ENCODE measurements around the gene RIPK3.
A peak's percentile ranks its signal among the peaks of the same experiment; 100 is the strongest.
"Not testable (repeated sequence)": the region's sequence is repeated elsewhere in the genome, so short reads cannot be mapped to it uniquely, and the experiment has no call there.

RIPK3 gene

DNA sequence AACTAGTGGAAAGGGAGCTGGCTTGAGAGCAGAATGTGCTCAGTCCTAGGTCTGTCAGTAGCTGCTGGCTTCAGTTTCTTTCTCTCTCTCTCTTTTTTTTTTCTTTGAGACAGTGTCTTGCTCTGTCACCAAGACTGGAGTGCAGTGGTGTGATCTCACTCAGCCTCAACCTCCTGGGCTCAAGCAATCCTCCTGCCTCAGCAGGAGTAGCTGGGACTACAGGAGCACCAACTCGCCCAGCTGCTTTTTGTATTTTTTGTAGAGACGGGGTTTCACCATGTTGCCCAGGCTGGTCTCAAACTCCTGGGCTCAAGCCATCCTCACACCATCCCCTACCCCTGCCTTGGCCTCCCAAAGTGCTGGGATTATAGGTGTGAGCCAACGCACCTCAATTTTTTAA lies 31.8 kb upstream of the RIPK3 start:
- DNase-seq; in situ Hi-C loops (cut with HindIII; ENCODE audit: low pct_ligation_motif_present, low pct_unique_long_range_greater_than_20kb, low sequenced_read_pairs): not testable (repeated sequence)

DNA sequence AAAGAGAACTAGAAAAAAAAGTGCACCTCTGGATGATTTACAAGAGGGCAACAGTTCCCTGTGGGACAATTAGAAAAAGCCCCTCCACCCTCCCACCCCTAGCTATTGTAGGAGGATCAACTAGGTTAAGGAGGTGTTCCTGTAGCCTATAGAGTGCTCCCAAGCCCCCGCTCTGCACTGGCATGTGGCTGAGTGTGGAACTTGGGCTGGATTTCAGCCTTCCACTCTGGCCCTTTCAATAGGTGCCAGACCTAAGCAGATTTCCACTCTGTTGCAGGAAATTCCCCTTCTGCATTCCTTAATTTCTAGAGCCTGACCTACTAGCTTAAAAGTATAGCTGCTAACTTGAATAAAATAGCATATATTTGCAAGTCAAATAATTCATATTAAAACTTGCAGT lies 31.0 kb upstream of the RIPK3 start:
- in situ Hi-C loops (cut with HindIII; ENCODE audit: low pct_ligation_motif_present, low pct_unique_long_range_greater_than_20kb, low sequenced_read_pairs): no loop called here
- DNase-seq: no peak

DNA sequence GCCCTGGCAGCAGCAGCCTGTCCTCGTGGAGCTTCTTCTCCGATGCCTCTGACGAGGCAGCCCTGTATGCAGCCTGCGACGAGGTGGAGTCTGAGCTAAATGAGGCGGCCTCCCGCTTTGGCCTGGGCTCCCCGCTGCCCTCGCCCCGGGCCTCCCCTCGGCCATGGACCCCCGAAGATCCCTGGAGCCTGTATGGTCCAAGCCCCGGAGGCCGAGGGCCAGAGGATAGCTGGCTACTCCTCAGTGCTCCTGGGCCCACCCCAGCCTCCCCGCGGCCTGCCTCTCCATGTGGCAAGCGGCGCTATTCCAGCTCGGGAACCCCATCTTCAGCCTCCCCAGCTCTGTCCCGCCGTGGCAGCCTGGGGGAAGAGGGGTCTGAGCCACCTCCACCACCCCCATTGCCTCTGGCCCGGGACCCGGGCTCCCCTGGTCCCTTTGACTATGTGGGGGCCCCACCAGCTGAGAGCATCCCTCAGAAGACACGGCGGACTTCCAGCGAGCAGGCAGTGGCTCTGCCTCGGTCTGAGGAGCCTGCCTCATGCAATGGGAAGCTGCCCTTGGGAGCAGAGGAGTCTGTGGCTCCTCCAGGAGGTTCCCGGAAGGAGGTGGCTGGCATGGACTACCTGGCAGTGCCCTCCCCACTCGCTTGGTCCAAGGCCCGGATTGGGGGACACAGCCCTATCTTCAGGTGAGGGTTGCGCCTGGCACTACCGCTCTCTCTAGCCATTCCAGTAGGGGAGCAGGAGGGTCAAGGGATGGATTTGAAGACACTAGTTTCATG lies 30.3 kb upstream of the RIPK3 start:
- DNase-seq: no peak

DNA sequence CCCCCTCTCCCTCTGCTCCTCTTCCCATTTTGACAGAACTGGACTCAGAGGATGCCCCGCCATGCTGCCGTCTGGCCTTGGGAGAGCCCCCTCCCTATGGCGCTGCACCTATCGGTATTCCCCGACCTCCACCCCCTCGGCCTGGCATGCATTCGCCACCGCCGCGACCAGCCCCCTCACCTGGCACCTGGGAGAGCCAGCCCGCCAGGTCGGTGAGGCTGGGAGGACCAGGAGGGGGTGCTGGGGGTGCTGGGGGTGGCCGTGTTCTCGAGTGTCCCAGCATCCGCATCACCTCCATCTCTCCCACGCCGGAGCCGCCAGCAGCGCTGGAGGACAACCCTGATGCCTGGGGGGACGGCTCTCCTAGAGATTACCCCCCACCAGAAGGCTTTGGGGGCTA lies 29.7 kb upstream of the RIPK3 start:
- DNase-seq: no peak
- in situ Hi-C loops (cut with HindIII; ENCODE audit: low pct_ligation_motif_present, low pct_unique_long_range_greater_than_20kb, low sequenced_read_pairs): no loop called here

More for the DNA sequence above, 30.3 kb upstream of the RIPK3 start:
- in situ Hi-C loops (cut with HindIII; ENCODE audit: low pct_ligation_motif_present, low pct_unique_long_range_greater_than_20kb, low sequenced_read_pairs): no loop called here

DNA sequence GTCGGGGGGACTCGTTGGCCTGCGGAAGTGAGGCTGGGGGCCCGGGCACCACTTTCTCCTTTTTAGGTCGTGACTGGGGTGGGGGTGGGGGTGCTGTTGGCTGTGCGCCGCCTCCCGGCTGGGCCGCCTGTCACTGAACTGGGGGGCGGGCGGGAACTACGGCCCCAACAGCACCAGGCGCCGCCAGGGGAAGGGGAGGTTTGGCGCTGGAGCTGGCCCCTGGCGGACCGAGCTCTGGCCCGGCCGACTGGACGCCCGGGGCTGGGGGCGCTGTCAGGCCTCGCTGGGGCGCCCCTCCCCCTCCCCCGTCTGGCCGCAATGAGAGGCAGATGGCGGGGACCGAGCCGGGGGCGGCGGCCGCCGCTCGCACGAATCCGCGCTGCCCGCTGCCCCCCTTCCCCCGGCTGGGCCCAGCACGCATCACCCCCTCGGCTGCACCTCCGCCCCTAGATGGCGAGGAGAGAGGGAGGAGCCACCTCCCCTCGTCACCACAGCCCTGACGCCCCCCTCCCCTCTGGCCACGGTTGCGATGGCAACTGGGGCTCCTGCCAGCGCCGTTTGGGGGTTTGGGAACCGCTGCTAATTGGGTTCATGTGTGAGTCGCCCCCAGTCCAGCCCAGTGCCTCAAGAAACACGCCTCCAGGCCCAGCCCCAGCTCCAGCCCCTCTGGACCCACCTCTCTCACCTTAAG lies 28.9 kb upstream of the RIPK3 start:
- in situ Hi-C loops (cut with HindIII; ENCODE audit: low pct_ligation_motif_present, low pct_unique_long_range_greater_than_20kb, low sequenced_read_pairs): no loop called here
- no peak for DNase-seq

DNA sequence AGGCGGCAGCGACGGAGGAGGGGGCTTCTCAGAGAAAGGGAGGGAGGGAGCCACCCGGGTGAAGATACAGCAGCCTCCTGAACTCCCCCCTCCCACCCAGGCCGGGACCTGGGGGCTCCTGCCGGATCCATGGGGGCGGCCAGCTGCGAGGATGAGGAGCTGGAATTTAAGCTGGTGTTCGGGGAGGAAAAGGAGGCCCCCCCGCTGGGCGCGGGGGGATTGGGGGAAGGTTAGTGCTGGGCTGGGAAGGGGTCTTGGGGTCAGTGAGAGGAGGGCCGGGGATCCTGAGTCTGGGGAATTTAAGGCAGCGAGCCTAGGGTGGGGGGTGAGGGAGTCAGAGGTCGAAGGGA lies 28.4 kb upstream of the RIPK3 start:
- in situ Hi-C loops (cut with HindIII; ENCODE audit: low pct_ligation_motif_present, low pct_unique_long_range_greater_than_20kb, low sequenced_read_pairs): no loop called here
- no peak for DNase-seq

DNA sequence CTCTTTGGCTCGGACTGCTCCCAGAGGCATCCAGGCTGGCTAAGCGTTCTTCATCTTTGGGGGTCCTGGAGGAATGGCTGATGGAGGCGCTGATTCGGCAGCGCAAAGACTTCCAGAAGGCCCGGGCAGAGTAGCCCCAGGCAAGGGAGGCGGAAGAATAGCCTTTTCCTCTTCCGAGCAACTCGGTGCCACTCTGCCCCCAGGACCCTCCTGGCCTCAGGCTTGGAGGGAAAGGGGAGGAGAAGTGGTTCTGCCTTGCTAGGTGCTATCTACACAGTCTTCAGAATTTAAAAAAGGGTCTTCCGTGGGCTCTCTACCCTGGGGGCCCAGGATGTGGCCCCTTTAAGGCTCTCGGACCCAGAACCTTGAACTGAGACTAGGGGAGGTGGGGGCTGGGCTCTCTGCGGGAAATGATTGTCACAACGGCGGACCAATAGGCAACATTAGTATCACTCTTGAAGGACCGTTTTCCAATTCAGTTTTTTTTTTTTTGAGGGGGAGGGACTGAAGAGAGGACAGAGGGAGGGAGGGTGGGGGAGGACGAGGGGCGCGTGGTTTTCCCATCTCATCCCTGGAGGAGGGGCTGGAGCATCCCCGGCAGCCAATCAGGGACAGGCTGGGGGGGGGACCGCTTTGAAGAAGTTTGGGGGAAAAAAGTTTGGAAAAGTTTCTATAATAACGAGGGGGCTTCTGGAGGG lies 27.9 kb upstream of the RIPK3 start, which contains the start of gene NFATC4:
TSS of gene NFATC4 (plus strand) at position 671 of the 698 bp plus-strand sequence. CDS start 157 bp downstream, outside the sequence.
- in situ Hi-C loops (cut with HindIII; ENCODE audit: low pct_ligation_motif_present, low pct_unique_long_range_greater_than_20kb, low sequenced_read_pairs): no loop called here
- DNase-seq: no peak

DNA sequence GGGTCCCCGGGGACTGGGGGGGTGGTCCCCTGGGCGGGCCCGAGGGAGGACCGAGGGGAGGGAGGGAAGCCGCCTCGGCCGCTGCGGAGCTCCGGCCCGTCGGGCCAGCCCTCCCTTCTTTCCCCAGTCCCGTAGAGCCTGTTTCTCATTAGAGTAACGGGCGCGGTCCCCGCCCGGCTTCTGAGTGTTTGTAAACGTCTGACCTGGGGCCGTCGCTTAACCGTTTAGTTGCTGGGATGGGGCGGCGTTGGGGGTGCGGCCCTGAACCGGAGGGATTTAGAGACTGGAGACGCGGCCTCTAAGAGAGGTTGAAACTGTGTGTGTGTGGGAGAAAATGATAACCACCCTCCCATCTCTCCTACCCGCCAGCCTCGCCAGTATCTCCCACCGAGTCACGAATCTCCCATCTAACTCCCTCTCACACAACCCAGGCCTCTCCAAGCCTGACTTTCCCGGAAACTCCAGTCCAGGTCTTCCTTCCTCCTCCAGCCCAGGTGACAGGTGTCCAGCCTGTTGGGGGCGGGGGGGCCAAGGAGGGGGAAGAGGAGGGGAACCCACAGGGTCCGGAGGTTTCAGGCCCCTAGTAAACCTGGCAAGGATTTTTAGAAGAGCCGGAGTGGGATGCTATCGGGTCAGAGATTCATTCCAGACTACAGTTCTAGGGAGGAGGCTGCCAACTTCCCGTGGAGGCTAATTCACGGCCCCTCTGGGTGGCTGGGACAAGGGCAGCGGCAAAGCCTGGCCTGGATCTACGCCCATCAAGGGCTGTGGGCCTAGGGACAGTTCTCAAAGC lies 27.1 kb upstream of the RIPK3 start:
- peak; percentile 55 for DNase-seq
- in situ Hi-C loops (cut with HindIII; ENCODE audit: low pct_ligation_motif_present, low pct_unique_long_range_greater_than_20kb, low sequenced_read_pairs): no loop called here

DNA sequence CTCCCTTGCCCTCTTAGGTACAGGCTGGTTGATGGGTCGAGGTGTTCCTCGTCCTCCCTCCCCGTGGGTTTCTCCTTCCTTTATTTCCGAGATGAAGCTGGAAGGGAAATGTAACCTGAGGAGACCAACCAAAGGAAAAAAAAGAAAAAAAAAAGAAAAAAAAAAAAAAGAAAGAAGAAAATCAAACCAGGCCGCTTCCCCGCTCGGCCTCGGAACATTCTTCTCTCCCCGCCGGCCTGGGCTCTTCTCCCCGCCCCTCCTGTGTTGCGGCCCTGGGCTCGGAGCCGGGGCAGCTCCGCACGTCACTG lies 26.6 kb upstream of the RIPK3 start:
- in situ Hi-C loops (cut with HindIII; ENCODE audit: low pct_ligation_motif_present, low pct_unique_long_range_greater_than_20kb, low sequenced_read_pairs): no loop called here
- no peak for DNase-seq

DNA sequence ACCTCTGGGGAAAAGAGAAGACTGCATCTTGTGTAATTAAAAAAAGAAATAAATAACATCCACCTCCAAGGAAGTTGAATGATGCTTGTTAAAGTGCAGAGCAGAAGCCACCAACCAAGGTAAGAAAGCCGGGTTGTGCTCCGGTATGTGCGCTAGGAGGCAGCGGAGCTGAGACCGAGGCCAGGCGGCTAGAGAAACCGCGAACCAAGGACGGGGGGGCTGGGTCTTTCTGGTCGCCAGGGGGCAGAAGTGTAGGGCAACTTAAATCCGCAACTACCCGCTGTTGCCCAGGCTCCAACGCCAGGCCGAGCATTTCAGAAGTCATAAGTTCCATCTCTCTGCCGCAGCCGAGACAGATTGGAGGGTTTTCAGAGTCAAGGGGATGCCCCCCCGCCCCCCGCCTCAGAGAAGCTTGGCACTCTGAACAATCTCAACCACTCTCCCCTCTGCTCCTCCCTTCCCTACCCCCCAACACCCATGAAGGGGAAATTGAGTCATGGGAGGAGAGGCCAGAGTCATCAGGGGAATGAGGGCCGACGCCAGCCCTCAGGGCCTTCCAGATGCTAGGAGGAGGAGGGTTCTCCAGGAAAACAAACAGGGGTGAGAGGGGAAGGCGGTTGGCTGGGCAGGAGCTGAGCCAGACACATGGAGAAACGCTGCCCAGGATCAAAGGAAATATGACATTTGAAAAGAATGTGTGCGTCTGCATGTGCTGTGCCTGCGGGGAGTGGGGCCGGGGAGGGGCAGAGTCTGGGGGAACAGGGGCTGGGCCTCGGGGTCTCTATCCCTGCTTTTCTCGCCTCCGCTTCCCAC lies 26.0 kb upstream of the RIPK3 start:
- DNase-seq: peak; percentile 85
- in situ Hi-C loops (cut with HindIII; ENCODE audit: low pct_ligation_motif_present, low pct_unique_long_range_greater_than_20kb, low sequenced_read_pairs): no loop called here

DNA sequence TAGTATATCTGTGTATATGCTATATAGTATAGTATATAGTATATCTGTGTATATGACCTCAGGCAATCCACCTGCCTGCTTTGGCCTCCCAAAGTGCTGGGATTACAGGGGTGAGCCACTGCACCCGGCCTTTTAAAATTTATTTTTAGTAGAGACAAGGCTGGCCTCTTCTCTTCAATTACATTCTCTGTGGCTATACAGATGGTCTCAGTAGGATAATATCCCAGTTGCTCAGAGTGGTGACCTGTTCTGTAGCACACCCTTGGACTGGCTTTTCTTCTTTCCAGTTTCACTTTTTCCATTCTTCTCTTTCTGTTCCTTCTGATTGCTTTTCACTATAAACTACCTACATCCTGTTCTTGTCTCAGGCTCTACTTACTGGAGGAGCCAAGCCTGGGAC lies 25.1 kb upstream of the RIPK3 start:
- in situ Hi-C loops (cut with HindIII; ENCODE audit: low pct_ligation_motif_present, low pct_unique_long_range_greater_than_20kb, low sequenced_read_pairs): no loop called here
- DNase-seq: no peak

DNA sequence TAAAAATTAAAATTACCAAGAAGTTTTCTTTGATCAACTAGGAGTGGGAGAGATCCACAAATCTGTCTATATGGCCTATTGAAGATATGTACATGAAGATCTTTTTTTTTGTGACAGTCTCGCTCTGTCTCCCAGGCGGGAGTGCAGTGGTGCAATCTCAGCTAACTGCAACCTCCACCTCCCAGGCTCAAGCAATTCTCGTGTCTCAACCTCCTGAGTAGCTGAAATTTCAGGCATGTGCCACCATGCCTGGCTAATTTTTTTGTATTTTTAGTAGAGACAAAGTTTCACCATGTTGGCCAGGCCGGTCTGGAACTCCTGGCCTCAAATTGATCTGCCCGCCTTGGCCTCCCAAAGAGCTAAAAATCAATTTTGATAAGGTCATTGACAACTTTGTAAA lies 23.6 kb upstream of the RIPK3 start:
- in situ Hi-C loops (cut with HindIII; ENCODE audit: low pct_ligation_motif_present, low pct_unique_long_range_greater_than_20kb, low sequenced_read_pairs): no loop called here
- DNase-seq: no peak

DNA sequence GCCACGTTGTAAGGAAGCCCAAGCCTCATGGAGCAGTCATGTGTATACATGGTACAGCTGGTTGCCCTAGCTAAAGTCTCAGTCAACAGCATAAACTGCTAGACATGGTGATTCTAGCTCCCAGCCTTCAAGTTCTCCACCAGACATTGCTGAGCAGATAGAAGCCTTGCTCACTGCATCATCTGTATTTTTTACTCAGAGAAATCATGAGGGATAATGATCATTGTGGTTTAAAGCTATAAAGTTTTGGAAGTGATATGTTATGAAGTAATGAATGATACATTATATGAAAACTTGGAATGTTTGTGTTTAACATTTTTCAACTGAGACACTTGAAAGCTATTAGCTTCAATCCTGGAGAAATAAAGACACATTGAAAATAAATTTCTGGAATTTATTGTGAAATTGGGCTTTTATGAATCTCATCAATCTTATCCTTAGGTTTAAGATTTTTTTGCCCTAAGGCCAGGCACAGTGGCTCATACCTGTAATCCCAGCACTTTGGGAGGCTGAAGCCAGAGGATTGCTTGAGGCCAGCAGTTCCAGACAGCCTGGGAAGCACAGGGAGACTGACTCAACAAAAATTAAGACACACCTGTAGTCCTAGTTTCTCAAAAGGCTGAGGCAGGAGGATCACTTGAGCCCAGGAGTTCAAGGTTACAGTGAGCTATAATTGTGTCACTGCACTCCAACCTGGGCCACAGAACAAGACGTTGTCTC lies 22.6 kb upstream of the RIPK3 start:
- DNase-seq: no peak
- in situ Hi-C loops (cut with HindIII; ENCODE audit: low pct_ligation_motif_present, low pct_unique_long_range_greater_than_20kb, low sequenced_read_pairs): no loop called here

DNA sequence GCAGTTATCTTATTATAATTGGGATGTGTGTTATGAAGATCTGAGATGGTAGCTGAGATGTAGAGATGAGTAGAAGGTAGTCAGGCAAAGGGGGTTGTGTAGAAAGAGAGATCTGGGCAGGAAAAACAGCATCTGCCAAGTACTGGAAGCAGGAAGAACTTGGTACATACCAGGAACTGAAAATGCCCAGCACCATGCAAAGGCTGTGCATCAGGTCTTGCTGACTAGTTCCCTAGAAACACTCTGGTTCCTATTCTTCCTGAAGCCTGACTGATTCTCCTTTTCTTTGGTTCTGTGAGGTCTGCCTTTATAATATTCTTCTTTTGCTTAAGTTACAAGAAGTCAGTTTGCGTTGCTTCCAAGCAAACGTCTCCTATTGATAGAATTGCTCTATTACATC lies 21.5 kb upstream of the RIPK3 start:
- DNase-seq: no peak
- in situ Hi-C loops (cut with HindIII; ENCODE audit: low pct_ligation_motif_present, low pct_unique_long_range_greater_than_20kb, low sequenced_read_pairs): no loop called here

DNA sequence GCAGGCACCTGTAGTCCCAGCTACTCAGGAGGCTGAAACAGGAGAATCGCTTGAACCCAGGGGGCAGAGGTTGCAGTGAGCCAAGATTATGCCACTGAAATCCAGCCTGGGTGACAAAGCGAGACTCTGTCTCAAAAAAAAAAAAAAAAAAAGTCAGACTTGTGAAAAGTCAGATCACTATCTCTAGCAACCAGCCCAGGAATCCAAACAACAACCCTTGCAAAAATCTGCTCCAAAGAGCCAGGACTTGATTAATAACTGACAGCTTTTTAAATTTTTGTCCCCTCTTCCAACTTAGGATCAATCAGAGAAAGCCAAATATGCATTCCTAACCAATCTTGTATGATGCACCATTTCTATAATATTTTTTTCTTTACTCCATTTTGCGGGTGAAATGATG lies 20.5 kb upstream of the RIPK3 start:
- in situ Hi-C loops (cut with HindIII; ENCODE audit: low pct_ligation_motif_present, low pct_unique_long_range_greater_than_20kb, low sequenced_read_pairs): no loop called here
- DNase-seq: no peak

DNA sequence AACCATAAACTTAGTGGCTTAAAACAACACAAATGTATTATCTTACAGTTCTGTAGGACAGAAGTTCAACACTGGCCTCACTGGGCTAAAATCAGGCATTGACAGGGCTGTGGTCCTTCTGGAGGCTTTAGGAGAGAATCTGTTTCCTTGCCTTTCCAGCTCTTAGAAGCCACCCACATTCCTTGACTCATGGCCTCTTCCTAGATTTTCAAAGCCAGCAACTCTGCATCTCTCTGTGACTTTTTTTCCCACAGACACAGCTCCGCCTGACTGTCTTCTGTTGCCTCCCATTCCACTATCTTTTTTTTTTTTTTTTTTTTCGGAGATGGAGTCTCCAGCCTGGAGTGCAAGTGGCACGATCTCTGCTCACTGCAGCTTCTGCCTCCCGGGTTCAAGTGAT lies 16.4 kb upstream of the RIPK3 start:
- in situ Hi-C loops (cut with HindIII; ENCODE audit: low pct_ligation_motif_present, low pct_unique_long_range_greater_than_20kb, low sequenced_read_pairs): no loop called here
- DNase-seq: no peak

DNA sequence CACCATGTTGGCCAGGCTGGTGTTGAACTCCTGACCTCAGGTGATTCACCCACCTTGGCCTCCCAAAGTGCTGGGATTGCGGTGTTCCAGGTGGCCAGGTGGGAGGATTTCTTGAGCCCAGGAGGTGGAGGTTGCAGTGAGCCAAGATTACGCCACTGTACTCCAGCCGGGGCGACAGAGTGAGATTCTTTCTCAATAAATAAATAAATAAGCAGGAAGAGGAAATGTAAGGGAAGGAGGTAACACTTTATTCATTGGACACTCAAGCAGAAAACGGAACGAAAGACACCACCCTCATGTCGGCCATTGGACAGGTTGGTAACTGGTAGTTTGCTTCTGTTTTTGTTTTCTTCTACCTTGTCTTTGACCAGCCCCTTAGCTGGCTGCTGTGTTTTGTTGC lies 15.2 kb upstream of the RIPK3 start:
- DNase-seq: no peak
- in situ Hi-C loops (cut with HindIII; ENCODE audit: low pct_ligation_motif_present, low pct_unique_long_range_greater_than_20kb, low sequenced_read_pairs): no loop called here

DNA sequence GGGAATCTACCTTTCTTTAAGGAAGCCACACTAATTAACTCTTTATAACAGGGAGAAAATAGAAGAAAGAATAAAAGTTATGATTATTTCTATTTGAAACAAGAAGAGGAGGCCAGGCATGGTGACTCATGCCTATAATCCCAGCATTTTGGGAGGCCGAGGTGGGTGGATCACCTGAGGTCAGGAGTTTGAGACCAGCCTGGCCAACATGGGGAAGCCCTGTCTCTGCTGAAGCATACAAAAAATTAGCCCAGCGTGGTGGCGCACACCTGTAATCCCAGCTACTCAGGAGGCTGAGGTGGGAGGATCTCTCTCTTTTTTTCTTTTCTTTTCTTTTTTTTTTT lies 14.7 kb upstream of the RIPK3 start:
- in situ Hi-C loops (cut with HindIII; ENCODE audit: low pct_ligation_motif_present, low pct_unique_long_range_greater_than_20kb, low sequenced_read_pairs): not testable (repeated sequence)

More for the DNA sequence above, 14.7 kb upstream of the RIPK3 start:
- DNase-seq: not testable (repeated sequence)

All from ACHN (cell line).